GM19438 (cell line): Measurements from ENCODE around the gene FAM151A.

Experiments
- ATAC-seq: cut with Tn5 transposase; IDR thresholded peaks from one replicate; pipeline ENCODE4 v1.9.1; 2021; ENCODE audit warnings: low read depth; ENCODE audit not compliant: unreplicated experiment

FAM151A gene

GRCh38 chr1:54581621-54582035 is 41.7 kb downstream of the FAM151A start:
- ATAC-seq, result no peak

- no peak for ATAC-seq
Observed at GRCh38 chr1:54580856-54581550, 42.3 kb downstream of the FAM151A start.

GRCh38 chr1:54579337-54579781 is 44.0 kb downstream of the FAM151A start:
- ATAC-seq, result no peak

DNA sequence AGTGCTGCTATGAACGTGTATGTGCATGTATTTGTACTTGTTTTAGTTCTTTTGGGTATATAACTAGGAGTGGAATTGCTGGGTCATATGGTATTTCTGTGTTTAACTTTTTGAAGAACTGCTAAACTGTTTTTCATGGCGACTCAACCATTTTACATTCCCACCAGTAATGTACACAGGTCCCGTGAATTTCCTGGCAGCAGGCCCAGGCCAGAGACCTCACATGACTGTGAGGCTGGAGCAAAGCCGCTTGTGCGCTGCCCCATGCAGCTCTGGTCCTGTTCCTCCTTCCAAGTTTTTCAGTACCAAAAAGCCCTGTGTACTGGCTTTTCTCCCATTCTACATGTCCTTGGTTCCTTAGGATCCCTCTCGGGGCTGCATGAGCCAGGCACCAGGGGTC is 45.7 kb downstream of the FAM151A start:
- no peak for ATAC-seq

GRCh38 chr1:54575605-54576290 is 47.6 kb downstream of the FAM151A start:
- ATAC-seq, result no peak

DNA sequence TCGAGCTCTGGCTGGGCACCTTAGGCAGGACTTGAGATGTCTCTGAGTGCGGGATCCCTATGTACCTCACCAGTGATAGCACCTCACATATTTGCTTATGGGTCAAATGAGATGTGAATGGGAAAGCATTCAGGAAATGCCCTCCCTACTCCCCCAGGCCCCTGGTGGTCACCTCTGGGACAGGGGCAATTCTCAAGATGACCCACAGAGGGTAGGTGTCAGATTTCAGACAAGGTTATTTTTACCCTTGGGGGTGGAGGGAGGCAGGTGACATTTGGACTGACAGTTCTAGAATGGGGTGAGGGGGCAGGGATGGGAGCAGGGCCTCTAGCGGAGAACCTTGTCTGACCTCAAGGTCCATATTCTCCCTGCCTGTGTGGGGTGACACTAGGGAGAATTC is 48.2 kb downstream of the FAM151A start:
- no peak for ATAC-seq

DNA sequence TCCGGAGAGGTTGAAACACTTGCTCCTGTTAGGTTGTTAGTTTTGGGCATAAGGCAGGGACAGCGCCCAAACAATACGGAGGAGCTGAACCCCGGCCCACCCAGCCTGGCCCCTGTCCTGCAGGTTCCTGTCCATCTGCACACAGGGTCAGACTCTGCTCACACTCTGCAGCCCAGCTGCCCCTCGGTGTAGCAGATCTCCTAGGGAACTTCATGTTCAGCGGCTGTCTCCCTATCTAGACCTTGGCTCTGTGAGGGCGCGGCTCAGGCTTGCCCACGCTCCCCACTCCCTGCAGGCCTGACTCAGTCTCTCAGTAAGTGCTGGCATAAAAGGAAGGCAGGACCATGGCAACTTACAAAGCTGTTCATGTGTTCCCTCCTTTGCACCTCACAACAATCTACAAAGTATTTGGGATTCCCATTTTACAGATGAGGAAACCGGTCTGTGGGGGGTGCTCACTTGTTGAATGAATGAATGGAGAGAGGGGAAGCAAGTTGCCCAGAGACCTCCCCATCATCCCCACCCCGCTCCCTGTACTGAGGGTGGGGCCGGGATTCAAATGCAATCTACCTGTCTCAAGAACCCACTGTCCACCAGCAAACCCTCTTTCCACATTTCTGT is 49.1 kb downstream of the FAM151A start:
- ATAC-seq, result no peak

DNA sequence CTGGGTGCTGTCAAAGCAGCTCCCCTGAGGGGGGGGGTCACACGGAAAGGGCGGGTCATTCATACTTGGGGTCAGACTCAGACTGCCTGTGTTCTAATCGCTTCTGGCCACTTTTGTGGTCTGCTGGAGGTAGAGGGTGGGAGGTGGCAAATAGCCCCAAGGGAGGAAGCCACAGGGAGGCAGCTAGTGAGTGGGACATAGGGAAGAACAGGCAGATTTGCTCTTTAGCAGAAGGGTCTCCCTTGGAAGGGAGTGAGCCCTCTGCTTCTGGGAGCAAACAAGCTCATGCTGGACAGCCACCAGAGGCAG is 50.8 kb downstream of the FAM151A start:
- no peak for ATAC-seq

DNA sequence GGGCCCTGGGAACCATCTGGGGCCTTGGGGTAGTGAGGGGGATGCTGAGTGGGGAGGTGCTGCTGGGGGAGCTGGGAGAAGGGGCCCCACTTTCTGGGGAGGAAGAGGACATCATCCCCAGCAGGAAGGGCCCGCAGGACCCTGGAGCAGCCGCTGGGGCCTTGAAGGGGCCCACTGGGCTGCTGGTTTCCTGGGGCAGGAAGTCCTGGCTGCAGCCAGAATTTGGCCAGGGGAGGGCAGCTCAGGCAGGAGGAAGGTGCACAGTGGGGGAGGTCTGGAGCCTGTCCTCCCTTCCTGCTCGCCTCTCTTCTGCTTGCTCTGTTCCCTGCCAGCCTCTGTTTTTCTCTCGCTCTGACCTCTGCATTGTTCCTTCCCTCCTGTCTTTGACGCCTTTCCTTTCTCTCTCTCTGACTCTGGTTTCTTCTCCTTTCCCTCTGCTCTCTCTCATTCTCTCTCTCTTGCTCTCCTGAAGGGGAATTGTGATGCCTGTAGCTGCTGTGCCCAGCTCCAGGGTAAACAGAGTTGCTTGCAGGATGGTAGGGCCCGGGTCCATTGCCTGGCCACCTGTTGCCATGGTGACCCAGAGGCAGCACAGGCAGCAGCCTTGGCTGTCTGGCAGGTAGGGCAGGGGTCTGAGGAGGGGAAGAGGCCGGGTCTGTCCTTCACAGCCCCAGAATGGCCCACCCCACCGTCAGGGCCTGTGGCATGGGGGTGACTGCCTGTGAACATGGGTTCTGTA is 51.4 kb downstream of the FAM151A start:
- ATAC-seq, result no peak

DNA sequence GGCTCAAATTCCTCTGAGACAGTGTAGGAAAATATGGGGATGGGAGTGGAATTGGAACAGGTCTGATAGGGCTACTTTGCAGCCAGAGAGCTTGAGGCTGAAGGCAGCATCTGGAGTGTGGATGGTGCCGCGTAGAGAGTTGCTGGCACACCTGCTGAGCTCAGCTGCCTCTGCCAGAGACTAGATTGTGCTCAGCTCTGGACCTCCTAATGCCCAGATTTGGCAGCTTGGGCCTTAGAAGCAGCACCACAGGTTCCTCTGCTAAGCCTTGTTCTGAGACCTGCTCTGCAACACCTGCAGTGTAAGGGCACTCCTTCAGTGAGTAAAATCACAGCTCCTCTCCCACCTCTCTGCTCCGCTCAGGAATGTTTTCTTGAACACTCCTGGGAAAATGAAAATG is 52.0 kb downstream of the FAM151A start:
- ATAC-seq, result no peak

GRCh38 chr1:54570161-54570560 is 53.2 kb downstream of the FAM151A start:
- ATAC-seq, result no peak

DNA sequence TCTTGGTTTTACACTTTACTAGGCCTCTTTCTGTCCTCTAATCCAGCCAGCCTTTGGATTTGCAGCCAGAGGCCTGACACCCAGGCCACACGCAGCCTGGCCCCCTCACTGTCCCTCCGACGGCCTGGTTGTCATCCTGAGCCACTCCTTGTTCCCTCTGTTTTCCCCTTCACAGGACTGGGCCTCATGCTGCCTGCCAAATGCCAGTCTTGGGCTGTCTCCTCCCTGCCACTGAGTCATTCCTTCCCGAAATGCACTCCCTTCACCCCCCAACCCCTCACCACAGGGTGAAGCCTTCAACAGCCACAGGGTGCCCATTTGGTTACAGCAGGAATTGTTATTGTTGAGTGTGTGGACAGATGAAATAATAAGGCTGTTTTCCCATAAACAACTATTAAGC is 54.0 kb downstream of the FAM151A start:
- ATAC-seq, result no peak

DNA sequence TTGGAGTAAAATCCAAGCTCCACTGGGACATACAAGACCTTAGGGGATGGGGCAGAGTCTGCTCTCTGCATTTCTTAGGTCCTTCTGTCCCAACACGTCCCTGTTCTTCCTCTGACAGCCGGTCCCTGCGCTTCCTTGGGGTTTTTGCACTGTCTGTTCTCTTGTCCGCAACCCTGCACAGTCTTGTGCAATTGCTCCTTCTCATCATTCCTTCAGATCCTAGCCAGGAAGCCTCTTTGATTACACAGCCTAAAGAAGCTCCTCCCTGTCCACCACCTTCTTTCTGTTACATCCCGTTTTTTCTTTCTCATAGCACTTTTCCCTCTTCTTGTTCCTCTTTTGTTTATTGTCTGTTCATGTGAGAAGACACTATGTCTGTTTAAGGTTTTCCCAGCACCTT is 55.4 kb downstream of the FAM151A start:
- ATAC-seq, result no peak

DNA sequence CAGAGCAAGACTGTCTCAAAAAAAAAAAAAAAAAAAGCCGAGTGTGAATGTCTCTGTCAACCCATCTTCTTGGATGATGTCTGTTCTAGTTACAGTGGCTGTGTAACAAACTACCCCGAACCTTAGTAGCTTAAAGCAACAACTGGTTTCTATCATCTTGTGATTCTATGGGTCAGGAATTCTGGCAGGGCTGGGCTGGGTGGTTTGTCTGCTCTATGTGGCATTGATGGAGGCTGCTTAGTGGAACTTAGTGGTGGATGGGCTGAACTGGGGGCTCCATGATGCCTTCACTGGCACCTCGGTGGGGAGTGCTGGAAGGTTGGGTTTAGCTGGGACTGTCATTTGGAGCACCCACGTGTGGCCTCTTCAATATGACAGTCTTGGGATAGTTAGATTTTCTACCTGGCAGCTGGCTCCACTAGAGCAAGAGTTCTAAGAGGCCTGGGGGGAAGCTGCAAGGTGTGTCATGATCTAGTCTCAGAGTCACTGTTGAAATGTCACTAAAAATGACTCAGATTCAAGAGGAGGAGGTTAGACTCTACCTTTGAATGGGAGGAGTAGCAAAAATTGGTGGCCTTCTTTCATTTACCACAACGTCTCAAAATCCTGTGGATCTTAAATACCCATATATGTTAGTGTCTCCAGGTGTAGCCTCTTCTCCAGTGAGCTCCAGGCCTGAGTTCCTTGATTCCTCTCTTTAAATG is 56.7 kb downstream of the FAM151A start:
- no peak for ATAC-seq

DNA sequence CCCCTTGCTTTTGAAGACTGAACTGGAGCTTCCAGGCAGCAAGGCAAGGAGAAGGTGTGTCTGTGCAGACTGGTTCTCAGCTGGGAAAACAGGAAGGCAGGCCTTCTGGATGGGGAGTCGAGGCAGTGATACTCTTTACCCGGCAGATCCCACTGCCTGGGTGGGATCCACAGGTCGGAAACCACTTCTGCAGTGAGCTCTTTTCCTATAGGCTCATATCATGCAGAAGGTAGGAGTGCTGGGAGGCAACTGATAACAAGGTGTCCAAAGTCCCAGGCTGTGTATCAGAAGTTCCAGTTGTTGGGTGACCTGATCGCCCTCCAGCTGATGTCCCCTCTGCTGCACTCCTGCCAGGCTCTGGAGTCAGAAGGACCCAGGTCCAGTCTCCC is 58.2 kb downstream of the FAM151A start:
- no peak for ATAC-seq

DNA sequence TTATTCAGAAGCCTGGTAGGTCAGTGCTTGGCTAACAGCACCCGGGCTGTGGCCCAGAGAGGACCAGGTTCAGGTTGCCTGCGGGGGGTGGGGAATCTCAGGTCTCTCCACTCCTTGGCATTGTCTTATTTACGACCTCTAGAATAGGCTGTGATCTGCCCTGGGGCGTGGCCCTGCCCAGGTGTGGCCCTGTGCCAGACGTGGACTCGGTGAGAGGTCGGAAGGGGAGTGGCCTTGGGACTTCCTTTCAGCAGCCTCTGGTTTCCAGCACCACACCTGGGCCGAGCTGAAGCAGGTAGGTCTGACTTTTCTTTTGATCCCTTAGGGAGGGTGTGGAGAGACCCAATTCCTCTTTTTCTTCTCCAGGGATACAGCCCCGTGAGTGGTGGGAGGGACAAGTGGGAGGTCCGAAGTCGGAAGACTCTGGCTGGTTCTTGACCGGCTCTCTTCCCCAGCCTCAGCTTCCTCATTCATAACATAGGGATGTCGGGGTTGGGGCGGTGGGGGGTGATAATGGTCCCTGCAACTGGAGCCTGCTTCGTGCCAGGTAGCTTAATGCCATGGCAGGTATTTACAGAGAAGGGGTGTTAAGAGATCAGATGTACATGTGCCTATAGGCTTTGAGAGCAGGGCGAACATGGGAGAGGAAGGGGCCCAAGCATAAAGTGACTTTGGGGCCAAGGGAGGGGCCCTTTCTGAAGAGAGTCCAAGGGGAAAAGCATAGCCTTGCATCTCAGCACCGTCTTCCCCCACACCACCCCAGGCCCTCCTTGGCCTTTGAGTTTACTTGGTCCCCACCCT is 58.8 kb downstream of the FAM151A start:
- no peak for ATAC-seq

- ATAC-seq, result no peak
Observed at GRCh38 chr1:54559771-54560231, 63.5 kb downstream of the FAM151A start.
